ENCODE results near the gene SEC24B. TPM values are rescaled to one million over a fixed set of nuclear protein-coding genes. Genes with fewer than 3 reads are reported as not detected.
"Not testable (repeated sequence)": the region's sequence is repeated elsewhere in the genome, so short reads cannot be mapped to it uniquely, and the experiment has no call there.

The SEC24B gene
- total and polyA plus RNA-seq, 12 donors = 8.4 to 49.3 (median 29.8) TPM

DNA sequence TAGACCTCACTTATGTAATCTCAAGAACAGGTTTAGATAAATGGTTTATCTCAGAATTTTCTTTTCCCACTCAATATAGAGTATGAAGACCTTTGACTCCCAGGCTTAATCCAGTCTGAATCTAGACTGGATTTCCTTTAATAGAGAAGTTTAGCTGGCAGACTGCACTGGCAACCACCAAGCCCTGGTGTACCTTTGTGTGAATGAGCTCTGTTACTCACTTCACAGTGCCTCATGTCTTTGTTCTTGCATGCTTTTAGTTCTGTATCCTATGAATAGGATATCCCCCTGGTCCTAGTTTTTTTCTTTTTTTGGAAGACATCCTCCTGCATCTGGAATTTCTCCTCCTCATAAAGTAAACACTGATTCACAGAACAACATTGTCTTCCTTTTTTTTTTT, 73.3 kb downstream of the SEC24B start:
- TF ChIP-seq, protein P1, sequence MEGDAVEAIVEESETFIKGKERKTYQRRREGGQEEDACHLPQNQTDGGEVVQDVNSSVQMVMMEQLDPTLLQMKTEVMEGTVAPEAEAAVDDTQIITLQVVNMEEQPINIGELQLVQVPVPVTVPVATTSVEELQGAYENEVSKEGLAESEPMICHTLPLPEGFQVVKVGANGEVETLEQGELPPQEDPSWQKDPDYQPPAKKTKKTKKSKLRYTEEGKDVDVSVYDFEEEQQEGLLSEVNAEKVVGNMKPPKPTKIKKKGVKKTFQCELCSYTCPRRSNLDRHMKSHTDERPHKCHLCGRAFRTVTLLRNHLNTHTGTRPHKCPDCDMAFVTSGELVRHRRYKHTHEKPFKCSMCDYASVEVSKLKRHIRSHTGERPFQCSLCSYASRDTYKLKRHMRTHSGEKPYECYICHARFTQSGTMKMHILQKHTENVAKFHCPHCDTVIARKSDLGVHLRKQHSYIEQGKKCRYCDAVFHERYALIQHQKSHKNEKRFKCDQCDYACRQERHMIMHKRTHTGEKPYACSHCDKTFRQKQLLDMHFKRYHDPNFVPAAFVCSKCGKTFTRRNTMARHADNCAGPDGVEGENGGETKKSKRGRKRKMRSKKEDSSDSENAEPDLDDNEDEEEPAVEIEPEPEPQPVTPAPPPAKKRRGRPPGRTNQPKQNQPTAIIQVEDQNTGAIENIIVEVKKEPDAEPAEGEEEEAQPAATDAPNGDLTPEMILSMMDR (IDR thresholded peaks at IDR 0.05) = no peak
- TF ChIP-seq POLR2A (IDR thresholded peaks at IDR 0.05) = no peak

DNA sequence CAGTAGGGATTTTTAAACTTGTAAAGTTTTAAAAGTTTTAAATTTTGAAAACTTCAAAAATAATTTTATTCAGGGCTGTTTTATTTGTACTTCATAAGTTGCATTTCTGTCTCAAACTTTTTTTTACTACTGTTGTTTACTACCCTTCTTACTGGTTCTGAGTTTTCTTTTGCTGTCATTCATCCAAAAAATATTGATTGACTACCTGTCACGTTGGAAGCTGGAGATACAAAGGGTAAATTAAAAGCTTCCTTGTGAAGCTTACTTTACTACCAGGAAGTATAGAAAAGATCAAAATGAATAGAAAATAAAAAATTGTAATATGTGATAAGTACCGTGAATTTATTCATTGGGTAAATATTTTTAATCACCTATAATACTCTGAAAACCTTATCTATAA, 77.1 kb downstream of the SEC24B start:
- no peak for DNase-seq
- WGBS, 4 donors = 68 to 75% (median 71%) methylated on average over 2 of the region's 2 CpGs
- peaks cover 0 to 42% of the 10 kb centered on the region in 2 donors for H3K36me3 ChIP-seq (replicated peaks in 1 of 2)
- TF ChIP-seq, protein P1 (IDR thresholded peaks at IDR 0.05) = no peak
- no peak for TF ChIP-seq POLR2A (IDR thresholded peaks at IDR 0.05)
- intact Hi-C loops (cut with DNase I) = no loop called here
- H3K4me3 ChIP-seq = no peak overlapping the region
- no peaks in the 10 kb centered on the region for H3K27me3 ChIP-seq
- no peaks in the 10 kb centered on the region for H3K9me3 ChIP-seq (replicated peaks in 1 of 3)
- H3K27ac ChIP-seq = no peak overlapping the region
- no peaks in the 10 kb centered on the region for H3K4me1 ChIP-seq (replicated peaks in 1 of 2)

More for the DNA sequence above, 73.3 kb downstream of the SEC24B start:
- H3K4me3 ChIP-seq = no peak overlapping the region
- H3K36me3 ChIP-seq (replicated peaks in 1 of 2) = peaks cover 0 to 37% of the 10 kb centered on the region in 2 donors
- H3K4me1 ChIP-seq (replicated peaks in 1 of 2) = no peaks in the 10 kb centered on the region
- intact Hi-C loops (cut with DNase I) = no loop called here
- no peaks in the 10 kb centered on the region for H3K27me3 ChIP-seq
- no peak for DNase-seq
- no peak overlapping the region for H3K27ac ChIP-seq
- no peaks in the 10 kb centered on the region for H3K9me3 ChIP-seq (replicated peaks in 1 of 3)

DNA sequence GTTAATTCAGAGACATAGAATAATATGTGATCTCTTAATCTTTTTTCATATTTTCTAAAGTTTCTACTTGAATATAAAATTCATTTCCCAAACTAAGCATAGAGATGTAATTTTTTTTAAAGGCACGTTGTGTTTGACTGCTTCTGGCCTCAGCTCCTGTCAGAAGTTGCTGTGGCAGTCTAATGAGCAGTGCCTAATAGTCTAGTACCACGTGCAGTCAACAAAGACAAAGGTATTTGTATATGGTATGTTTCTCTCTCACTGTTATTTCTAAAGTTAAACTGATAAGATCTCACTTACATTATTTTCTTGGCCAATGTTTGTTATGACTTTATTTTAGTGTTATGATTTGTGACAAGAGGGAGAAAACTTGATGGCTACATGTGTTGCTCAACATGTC, 77.8 kb downstream of the SEC24B start:
- peaks cover 0 to 39% of the 10 kb centered on the region in 2 donors for H3K36me3 ChIP-seq (replicated peaks in 1 of 2)

DNA sequence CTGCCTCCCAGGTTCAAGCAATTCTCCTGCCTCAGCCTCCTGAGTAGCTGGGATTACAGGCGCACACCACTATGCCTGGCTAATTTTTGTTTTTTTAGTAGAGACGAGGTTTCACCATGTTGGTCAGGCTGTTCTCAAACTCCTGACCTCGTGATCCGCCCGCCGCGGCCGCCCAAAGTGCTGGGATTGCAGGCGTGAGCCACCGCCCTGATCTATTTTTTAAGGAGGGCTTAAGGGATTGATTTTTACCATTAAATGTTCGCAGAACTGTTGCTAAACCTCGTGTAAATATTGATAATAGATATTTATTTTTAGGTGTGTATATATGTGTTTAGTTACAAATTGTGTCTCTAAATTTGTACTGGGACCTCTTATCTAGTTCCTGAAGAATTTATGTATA, 79.8 kb downstream of the SEC24B start:
- DNase-seq; intact Hi-C loops (cut with DNase I); H3K4me1 ChIP-seq (replicated peaks in 1 of 2); H3K9me3 ChIP-seq (replicated peaks in 1 of 3); H3K27ac ChIP-seq; H3K4me3 ChIP-seq; H3K27me3 ChIP-seq: not testable (repeated sequence)
- 96 to 98% (median 96%) methylated on average over 12 of the region's 12 CpGs for WGBS, 4 donors
- peaks cover 0 to 34% of the 10 kb centered on the region in 2 donors for H3K36me3 ChIP-seq (replicated peaks in 1 of 2)

More for the DNA sequence above, 77.8 kb downstream of the SEC24B start:
- Histone ChIP-seq H3K4me1 (replicated peaks in 1 of 2) (no peaks in the 10 kb centered on the region), H3K27ac (no peak overlapping the region), H3K9me3 (replicated peaks in 1 of 3) (no peaks in the 10 kb centered on the region), H3K27me3 (no peaks in the 10 kb centered on the region), H3K4me3 (no peak overlapping the region)
- DNase-seq = no peak
- TF ChIP-seq POLR2A (IDR thresholded peaks at IDR 0.05) = no peak
- TF ChIP-seq, protein P1 (IDR thresholded peaks at IDR 0.05) = no peak
- 55 to 65% (median 59%) methylated on average over 2 of the region's 2 CpGs for WGBS, 4 donors
- intact Hi-C loops (cut with DNase I) = no loop called here

DNA sequence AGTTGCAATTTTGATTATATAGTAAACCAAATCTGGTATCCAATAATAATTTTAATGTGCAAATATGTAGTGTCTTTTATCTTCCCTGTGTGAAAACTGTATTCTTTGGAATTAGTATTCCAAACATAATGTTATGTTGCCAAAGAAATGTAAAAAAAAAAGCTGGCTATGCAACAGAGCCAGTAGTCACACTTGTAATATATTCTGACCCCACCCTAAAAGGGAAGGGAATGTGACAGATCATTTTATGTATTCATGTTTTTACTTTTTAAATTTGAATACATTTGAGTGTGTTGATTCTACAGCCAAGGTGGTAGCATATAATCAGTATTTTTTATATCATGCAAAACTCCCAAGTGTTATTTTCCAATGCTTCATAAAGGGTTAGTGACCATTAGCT, 98.6 kb downstream of the SEC24B start:
- no peak for DNase-seq
- intact Hi-C loops (cut with DNase I) = no loop called here
- Histone ChIP-seq H3K27me3 (no peaks in the 10 kb centered on the region), H3K9me3 (replicated peaks in 1 of 3) (no peaks in the 10 kb centered on the region), H3K27ac (no peak overlapping the region), H3K4me3 (no peak overlapping the region), H3K36me3 (replicated peaks in 1 of 2) (peaks cover 0 to 82% of the 10 kb centered on the region in 2 donors), H3K4me1 (replicated peaks in 1 of 2) (no peaks in the 10 kb centered on the region)
- TF ChIP-seq, protein P1 (IDR thresholded peaks at IDR 0.05) = no peak
- TF ChIP-seq POLR2A (IDR thresholded peaks at IDR 0.05) = no peak

Data from adrenal gland (tissue), 12 donors.